GM21390 (cell line): ENCODE data around the gene NUP214.
"Not testable (repeated sequence)": the region's sequence is repeated elsewhere in the genome, so short reads cannot be mapped to it uniquely, and the experiment has no call there.

Experiments
- ATAC-seq: cut with Tn5 transposase; IDR thresholded peaks from one replicate; pipeline ENCODE4 v1.9.1; 2021; ENCODE audit not compliant: unreplicated experiment

NUP214 gene

DNA sequence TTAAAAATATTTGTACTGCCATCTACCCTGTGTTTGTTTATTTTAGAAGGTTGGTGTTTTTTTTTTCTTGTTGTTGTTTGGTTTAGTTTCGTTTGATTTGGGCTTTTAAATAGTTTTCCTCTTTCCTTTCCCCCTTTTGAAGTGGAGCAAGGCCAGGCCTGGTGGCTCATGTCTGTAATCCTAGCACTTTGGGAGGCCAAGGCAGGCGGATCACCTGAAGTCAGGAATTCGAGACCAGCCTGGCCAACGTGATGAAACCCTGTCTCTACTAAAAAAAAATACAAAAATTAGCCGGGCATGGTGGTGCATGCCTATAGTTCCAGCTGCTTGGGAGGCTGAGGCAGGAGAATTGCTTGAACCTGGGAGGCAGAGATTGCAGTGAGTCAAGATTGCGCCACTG lies 65.6 kb downstream of the NUP214 start:
- ATAC-seq = not testable (repeated sequence)

DNA sequence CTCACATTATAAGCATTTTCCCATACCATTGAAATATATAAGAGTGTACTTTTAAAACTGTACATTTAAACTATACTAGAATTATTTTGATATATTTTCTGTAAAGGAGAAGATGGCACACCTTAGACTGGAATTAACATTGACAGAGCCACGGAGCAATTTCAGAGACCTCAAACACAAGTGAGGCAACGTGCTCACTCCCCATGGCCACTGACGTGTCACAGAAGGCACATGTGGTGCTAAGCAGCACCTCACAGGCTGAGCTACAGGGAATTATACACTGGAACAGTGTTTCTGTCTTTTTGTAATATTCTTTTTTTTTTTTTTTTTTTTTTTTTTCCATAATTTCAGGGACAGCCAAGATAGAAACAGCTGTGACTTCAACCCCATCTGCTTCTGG lies 66.5 kb downstream of the NUP214 start:
- ATAC-seq = no peak

DNA sequence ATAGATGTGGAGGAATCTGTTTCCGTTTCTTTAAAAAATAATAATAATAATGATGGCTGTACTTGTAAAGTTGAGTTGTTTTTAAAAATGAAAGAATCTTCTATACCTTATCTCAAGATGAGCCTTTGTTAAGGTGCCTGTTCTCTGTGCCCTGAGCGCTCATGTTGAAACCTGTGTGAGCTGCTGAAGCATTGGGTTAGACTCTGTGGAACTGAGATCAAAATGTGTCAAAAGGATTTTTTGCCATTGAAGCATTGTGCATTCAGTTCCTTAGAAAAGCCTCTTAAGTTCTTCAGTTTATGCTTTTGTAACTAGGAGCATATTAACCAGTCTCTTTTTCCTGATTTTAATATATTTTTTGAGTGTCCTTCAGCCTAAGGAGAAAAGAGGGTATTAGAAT lies 67.7 kb downstream of the NUP214 start:
- no peak for ATAC-seq

DNA sequence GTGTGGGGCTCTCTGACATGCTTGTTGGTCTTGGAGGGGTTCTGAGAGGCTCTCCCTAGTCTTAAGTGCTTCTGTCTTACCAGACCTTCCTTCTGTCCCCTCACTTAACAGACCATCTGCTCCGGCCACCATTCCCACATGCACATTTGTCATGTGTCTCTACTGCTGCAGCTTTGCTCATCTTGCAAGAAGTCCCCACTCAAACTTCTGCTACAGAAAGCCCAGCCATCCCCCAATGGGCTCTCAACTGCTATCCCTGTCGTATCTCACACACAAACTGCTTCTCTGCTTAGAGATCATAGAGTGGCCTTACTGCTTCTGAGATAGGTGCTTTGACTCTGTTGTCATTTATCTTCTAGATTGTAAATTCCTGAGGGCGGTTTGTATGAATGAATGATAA lies 69.4 kb downstream of the NUP214 start:
- no peak for ATAC-seq

DNA sequence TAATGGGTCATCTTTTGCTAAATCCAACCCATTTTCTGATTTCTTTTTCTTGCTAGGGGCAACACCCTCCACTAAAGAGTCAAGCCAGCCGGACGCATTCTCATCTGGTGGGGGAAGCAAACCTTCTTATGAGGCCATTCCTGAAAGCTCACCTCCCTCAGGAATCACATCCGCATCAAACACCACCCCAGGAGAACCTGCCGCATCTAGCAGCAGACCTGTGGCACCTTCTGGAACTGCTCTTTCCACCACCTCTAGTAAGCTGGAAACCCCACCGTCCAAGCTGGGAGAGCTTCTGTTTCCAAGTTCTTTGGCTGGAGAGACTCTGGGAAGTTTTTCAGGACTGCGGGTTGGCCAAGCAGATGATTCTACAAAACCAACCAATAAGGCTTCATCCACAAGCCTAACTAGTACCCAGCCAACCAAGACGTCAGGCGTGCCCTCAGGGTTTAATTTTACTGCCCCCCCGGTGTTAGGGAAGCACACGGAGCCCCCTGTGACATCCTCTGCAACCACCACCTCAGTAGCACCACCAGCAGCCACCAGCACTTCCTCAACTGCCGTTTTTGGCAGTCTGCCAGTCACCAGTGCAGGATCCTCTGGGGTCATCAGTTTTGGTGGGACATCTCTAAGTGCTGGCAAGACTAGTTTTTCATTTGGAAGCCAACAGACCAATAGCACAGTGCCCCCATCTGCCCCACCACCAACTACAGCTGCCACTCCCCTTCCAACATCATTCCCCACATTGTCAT lies 72.0 kb downstream of the NUP214 start:
- ATAC-seq = no peak

DNA sequence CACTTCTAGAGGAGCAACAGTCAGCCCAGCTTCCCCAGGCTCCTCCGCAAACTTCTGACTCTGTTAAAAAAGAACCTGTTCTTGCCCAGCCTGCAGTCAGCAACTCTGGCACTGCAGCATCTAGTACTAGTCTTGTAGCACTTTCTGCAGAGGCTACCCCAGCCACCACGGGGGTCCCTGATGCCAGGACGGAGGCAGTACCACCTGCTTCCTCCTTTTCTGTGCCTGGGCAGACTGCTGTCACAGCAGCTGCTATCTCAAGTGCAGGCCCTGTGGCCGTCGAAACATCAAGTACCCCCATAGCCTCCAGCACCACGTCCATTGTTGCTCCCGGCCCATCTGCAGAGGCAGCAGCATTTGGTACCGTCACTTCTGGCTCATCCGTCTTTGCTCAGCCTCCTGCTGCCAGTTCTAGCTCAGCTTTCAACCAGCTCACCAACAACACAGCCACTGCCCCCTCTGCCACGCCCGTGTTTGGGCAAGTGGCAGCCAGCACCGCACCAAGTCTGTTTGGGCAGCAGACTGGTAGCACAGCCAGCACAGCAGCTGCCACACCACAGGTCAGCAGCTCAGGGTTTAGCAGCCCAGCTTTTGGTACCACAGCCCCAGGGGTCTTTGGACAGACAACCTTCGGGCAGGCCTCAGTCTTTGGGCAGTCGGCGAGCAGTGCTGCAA lies 72.8 kb downstream of the NUP214 start:
- no peak for ATAC-seq

DNA sequence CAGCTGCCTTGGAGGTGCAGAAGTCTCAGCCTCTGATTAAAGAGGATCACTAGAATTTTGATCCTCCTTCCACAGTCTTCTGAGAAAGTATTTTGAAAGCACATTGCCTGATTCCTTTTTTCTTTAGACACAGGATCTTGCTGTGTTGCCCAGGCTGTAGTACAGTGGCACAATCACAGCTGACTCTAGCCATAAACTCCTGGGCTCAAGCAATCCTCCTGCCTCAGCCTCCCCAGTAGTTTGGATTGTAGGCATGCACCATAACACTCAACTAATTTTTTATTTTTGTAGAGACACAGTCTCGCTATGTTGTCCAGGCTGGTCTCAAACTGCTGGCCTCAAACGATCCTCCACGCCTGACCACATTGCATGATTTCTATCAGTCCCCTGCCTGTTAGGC lies 76.5 kb downstream of the NUP214 start:
- no peak for ATAC-seq

DNA sequence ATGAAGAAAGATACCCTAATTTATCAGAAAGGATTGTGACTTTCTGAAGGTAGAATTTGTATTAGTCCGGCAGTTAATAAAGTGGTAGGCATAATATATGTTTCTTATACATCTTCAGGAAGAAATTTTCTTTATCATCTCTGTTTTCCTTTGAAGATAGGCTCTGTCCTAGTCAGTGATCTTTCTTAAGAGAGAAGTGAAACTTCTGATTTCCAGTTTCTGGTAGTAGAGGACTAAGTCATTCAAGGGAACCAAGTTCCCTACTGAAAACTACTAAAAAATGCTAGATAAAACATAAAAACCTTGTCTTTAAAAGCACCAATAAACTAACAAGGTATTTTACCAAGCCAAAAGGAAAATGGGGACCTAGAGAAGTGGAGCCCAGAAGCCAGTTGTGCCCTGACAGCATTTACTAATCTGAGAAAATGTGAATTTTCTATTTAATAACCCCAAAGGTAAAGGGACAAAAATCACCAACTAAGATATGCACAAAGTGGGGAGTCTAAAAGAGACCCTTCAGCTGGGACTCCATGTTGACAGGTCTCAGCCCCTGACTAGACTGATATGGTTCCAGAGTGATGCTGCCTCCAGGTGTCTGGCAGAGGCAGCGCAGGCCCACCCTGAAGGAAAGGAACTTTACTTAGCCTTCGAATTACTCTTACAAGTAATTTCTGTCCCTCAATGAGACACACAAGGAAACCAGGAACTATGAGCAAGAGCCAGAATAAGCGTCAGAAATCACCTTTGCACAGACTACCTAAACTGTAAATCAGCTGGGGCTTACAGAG lies 78.2 kb downstream of the NUP214 start:
- ATAC-seq = no peak

DNA sequence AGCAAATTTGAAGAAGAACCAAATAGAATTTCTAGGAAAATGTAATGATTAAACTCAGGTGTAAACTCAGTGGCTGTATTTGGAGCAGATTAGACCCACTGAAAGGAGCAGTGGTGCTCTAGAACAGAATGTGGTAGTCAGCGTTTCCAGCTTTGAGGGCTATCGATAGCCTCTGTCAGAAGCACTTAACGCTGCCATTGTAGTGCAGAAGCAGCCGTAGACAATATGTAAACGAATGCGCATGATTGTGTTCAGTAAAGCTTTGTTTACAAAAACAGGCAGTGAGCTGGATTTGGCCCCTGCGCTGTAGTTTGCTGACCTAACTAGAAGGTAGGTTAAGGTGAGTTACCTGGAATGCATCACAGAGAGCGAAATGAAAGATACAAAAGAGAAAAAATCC lies 78.9 kb downstream of the NUP214 start:
- no peak for ATAC-seq

DNA sequence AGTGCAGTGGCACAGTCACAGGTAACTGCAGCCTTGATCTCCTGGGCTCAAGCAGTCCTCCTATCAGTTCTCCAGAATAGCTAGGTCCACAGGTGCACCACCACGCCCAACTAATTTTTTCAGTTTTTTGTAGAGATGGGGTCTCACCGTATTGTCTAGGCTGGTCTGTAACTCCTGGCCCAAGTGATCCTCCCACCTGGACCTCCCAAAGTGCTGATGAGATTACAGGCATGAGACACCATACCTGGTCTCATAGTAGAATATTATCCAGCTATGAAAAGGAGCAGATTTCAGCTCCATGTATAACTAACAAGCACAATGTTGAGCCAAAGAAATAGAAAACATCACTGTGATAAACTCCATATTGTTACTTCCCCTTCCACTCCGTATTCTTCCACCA lies 81.1 kb downstream of the NUP214 start:
- ATAC-seq = no peak

DNA sequence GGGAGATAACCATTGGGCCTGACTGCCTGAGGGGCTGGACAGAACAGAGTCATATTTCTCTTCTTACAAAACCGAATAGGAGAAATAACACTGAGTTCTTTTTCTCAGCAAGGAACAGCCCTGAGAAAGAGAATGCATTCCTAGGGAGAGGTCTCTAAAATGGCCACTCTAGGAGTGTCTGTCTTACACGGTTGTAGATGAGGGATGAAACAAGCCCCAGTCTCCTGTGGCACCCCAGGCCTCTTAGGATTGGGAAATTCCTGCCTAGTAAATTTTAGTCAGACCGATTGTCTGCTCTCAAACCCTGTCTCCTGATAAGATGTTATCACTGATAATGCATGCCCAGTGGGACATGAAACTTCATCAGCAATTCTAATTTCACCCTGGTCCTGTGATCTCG lies 86.5 kb downstream of the NUP214 start:
- ATAC-seq = not testable (repeated sequence)

DNA sequence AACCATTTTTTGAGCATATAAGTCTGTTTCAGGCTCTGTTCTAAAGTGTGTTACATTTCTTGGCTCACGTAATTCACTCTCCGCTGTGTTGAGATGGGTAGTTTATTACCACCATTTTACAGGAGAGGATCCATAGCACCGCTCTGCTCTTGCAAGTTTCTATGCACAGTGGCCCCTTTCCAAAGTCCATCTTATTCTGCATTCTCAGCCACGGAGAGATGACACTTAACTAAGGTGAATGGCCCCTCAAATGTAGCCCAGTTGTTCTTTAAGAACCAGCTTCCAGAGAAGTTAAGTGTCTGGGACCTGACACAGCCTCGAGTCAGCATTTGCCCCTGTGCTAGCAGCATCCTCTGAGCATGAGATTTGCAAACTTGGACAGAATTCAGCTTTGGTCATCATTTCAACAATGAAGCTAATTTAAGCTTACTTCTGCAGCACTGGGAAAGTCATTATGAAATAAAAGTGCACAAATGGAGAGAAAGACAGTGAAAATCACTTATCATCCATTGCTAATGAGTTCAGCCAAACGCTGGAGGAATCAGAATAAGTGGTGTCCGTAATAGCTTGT lies 89.0 kb downstream of the NUP214 start:
- no peak for ATAC-seq

DNA sequence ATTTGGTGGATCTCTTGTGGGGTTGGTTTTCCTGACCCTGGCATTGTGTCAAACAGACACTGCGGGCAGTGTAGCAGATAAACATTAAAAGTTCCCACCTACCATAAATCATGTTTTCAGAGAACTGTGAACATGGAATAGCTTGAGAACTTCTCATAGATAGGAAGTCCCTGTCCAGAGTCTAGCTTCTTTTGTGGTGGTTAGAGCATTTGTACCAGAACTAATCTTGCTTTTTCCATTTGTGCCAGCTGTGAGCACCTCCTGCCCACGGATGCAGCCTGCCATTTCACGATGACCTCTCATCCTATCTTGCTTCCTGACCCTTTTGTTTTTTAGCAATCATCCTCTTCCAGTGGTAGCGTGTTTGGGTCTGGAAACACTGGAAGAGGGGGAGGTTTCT lies 89.5 kb downstream of the NUP214 start:
- no peak for ATAC-seq

DNA sequence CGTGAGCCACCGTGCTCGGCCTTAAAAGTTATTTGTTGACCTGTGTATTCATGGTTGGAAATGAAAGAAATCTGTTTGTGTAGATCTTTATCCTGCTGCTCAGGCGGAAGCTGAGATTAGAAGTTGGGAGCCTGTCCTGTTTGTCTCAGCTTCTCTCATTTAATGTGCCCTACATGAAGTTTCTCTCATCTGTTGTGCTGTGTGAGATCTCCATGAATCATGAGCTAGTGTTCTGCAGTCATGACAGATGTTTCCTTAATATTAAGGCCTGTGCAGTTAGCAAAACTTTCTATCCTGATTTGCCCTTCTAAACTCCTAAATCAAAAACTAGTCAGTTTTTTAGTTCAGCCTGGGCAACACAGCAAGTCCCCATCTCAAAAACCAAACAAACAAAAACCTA lies 91.4 kb downstream of the NUP214 start:
- no peak for ATAC-seq

DNA sequence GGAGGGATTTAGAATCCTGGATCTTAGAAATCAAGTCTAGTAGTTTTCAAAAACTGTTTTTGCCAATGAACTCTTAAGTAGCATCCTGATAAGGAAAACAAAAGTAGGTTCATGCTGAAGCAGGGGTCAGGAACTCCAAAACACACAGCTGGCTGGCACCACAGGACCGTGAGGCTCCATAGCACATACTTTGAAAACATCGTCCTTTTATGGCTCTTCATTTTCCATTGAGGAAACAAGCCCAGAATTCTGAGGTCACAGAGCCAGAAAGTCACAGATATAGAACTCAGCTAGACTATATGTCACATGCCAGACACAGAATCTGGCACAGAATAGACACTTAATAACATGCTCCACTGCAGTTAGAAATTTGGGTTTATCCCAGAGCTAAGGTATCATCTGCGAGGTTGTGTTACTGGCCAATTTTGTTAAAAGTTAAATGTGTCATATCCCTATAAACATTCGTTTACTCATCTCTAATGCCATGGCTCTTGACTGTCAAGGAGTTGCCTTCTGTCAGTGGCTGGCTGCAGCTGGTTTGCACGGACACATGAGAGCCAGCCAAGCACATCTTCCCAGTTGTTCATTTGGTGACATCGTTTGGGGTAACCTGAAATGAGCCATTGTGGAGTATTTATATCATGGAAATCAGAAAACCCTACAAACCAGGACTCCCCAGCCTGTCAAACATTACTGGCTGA lies 92.1 kb downstream of the NUP214 start:
- no peak for ATAC-seq

DNA sequence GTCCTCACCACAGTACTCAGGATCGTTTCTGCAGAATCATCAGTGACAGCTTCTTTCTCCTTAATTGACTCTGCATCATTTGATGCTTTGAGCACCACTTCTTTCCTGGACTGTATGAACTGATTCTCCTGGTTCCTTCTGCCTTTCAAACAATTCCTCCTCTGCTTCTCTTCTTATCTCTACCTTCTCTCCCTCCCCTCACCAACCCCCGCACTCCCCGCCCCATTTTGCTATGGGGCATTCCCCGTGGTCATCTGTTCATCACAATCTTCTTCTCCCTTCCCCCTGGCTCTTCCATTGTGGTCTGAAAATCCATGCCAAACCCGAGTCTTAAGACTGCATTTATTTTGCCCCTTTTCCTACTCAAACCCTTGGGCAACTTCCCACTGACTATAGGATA lies 93.0 kb downstream of the NUP214 start:
- no peak for ATAC-seq

DNA sequence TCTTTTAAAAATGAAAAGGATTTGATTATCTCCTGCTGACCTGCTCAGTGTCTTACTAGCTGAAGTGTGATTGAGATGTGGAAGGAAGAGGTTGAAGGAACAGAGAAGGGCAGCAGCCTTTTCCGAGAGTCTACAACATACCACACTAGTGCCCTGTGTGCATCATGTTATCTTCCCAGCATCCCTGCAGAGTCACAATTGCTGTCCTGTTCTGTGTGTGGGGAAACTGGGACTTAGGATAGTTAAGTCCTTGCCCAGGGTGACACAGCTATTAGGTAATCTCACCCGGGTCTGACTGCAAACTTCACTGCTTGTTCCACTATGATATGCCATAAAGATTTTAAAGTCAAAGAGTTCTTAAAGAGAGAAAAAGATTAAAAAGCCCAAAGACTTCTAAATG lies 95.1 kb downstream of the NUP214 start:
- ATAC-seq = no peak

DNA sequence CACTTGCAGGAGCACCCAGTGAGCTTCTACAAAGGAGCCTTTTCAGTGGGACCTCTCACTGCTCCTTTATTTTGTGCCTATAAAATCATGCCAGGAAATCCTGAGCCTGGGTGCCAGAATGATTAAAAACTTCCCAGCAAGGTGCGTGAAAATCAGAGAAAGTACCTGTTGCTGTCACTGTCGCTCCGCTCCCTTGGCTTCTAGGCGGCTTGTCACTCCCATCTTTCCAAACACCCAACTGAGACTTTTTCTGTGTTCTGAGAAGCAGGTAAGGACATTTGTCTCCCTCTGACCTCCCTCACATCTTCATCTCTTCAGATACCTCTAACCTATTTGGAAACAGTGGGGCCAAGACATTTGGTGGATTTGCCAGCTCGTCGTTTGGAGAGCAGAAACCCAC lies 97.1 kb downstream of the NUP214 start:
- ATAC-seq = no peak

DNA sequence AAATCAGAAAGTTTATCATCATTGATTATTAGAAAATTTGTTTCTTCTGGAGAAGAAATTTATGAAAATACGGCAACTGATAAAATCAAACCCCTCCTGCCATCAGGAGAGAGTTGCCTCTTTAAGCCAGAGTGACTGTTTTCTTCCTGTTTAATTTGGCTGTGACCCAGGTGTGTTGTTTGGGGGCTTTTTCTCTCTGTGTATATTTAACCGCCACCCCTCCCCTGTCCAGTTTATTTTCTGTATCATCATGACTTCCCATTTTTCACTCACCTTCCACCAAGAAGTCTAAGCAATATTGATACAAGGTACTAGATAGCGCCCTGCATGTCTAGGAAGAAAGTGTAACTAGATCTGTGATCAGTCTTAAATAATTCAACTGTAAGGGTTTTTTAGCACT lies 100.8 kb downstream of the NUP214 start:
- no peak for ATAC-seq

DNA sequence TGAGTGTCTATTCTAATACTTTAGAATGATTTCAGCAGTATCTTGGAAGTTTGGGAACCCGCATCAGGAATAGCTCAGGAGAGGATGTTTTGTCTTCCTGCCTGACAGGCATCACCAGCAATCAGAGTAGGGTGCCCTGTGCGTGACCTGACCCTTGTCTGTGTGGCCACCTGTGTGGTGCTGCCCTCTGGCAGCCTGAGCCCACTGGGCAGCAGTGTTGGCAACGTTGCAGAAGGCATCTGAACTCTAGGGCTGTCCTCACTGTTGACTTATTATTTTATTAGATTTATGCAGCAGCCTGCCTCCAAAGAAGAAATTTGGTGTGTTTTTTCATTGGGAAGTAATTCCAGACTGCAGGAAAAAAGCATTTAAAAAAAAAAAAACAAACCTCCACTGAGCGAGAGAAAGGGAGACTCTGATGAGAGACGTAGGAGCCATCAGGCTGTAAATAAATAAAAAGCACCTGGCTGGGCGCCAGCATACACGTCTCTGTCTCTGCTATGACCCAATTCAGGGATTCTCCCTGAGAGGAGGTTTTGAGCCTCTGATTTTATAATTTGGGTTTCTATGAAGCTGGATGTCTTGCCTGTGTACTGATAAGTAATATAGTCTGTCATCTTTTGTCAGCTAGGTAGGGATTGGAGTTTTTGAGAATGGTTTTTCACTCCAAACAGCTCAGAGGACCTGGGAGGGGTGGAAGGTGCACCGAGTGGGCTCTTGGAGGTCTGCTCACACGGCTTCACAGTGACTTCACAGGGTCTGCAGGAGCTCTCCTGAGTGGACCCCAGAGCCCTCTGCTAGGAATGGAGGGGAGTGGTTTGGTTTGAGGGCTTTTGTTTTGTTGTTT lies 101.9 kb downstream of the NUP214 start:
- no peak for ATAC-seq
